Measurements from ENCODE around the gene ADARB1. TPM values are rescaled to one million over a fixed set of nuclear protein-coding genes. Genes with fewer than 3 reads are reported as not detected.

Gene ADARB1
- polyA plus RNA-seq, 1 donor (not counting 4 experiments of a cell fraction or from before 2014, with no cell fraction given) = 13.0 TPM

DNA sequence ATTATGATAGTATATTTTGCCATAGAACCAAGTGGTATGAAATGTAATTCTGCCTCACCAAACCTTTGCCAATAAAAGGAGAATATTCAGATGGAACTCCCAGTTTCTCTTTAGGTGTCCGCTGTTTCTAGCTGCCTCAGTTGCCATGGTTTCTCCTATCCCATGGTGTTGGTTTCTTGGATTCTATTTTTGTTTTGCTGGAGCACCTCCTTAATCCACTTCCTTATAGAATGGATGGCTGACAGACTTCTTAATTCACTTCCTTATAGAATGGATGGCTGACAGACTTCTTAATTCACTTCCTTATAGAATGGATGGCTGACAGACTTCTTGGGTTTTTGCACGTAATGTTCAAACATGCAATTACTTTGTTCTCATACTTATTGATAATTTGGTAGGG lies 43.7 kb downstream of the ADARB1 start:
- Histone ChIP-seq H3K4me3 (ENCODE audit: control insufficient read depth in 2 of 3, extremely low read depth in 1 of 3, insufficient read depth in 2 of 3, low read depth in 1 of 3, low read length in 3 of 3) (no peak overlapping the region), H3K4me2 (ENCODE audit: control insufficient read depth, extremely low read depth, insufficient read depth, low read depth, low read length) (no peak overlapping the region), H3K9ac (ENCODE audit: control insufficient read depth, extremely low read depth, insufficient read depth, low read length) (no peak overlapping the region), H3K79me2 (ENCODE audit: control insufficient read depth, insufficient read depth, low read length) (peaks cover 2% of the 10 kb centered on the region), H3K27ac (ENCODE audit: control insufficient read depth, insufficient read depth, low read length) (no peak overlapping the region), H3K4me1 (ENCODE audit: control insufficient read depth, extremely low read depth, insufficient read depth, low read length) (peaks cover 6% of the 10 kb centered on the region), H4K20me1 (ENCODE audit: control insufficient read depth, extremely low read depth, insufficient read depth, low read length) (peaks cover 3% of the 10 kb centered on the region), H3K9me3 (ENCODE audit: control insufficient read depth, low read depth, low read length) (no peaks in the 10 kb centered on the region), H2AFZ (ENCODE audit: control insufficient read depth, low read length) (no peak overlapping the region), H3K36me3 (ENCODE audit: control insufficient read depth in 2 of 2, extremely low read depth in 1 of 2, insufficient read depth in 2 of 2, low read length in 2 of 2) (peaks cover 0 to 9% of the 10 kb centered on the region in 2 experiments), H3K27me3 (ENCODE audit: control insufficient read depth, extremely low read depth, insufficient read depth, low read length) (no peaks in the 10 kb centered on the region), H3K9me1 (ENCODE audit: control insufficient read depth, extremely low read depth, insufficient read depth, low read length) (no peaks in the 10 kb centered on the region)
- DNase-seq (ENCODE audit: low read depth, low spot score) (no peak), FAIRE-seq (no peak)
- dilution Hi-C loops (cut with MboI; ENCODE audit: extremely low pct_ligation_motif_present, low sequenced_read_pairs) = no loop called here
- no peak for TF ChIP-seq EZH2 (IDR thresholded peaks at IDR 0.05; ENCODE audit: low read length)
- TF ChIP-seq, protein P1, sequence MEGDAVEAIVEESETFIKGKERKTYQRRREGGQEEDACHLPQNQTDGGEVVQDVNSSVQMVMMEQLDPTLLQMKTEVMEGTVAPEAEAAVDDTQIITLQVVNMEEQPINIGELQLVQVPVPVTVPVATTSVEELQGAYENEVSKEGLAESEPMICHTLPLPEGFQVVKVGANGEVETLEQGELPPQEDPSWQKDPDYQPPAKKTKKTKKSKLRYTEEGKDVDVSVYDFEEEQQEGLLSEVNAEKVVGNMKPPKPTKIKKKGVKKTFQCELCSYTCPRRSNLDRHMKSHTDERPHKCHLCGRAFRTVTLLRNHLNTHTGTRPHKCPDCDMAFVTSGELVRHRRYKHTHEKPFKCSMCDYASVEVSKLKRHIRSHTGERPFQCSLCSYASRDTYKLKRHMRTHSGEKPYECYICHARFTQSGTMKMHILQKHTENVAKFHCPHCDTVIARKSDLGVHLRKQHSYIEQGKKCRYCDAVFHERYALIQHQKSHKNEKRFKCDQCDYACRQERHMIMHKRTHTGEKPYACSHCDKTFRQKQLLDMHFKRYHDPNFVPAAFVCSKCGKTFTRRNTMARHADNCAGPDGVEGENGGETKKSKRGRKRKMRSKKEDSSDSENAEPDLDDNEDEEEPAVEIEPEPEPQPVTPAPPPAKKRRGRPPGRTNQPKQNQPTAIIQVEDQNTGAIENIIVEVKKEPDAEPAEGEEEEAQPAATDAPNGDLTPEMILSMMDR (optimal IDR thresholded peaks at IDR 0.05 in 1 of 3, IDR thresholded peaks at IDR 0.05 in 1 of 3, conservative IDR thresholded peaks at IDR 0.05 in 1 of 3; ENCODE audit: extremely low read depth in 1 of 3, insufficient read depth in 2 of 3, low read length in 3 of 3) = no peak

DNA sequence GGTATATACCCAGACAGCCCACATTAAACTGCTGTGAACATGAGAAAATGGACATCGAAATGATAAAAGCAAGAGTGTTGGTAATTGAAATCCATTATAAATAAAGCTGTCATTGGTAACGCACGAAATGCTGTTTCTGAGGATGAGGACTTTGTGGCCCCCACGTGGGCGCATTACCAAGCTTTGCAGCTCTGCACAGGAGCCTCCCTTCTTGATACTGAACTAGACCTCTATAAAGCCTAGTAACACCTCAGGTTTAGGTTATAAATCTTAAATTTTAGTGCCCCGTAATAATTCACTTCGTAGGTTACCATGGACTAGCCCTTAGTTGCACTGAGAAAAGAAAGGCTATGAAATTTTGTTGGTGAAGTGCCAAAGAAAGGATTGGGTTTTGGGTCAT lies 45.4 kb downstream of the ADARB1 start:
- Histone ChIP-seq H3K79me2 (ENCODE audit: control insufficient read depth, insufficient read depth, low read length) (peaks cover 3% of the 10 kb centered on the region), H3K27me3 (ENCODE audit: control insufficient read depth, extremely low read depth, insufficient read depth, low read length) (no peaks in the 10 kb centered on the region), H3K4me1 (ENCODE audit: control insufficient read depth, extremely low read depth, insufficient read depth, low read length) (peaks cover 6% of the 10 kb centered on the region), H4K20me1 (ENCODE audit: control insufficient read depth, extremely low read depth, insufficient read depth, low read length) (peaks cover 3% of the 10 kb centered on the region), H2AFZ (ENCODE audit: control insufficient read depth, low read length) (no peak overlapping the region), H3K4me3 (ENCODE audit: control insufficient read depth in 2 of 3, extremely low read depth in 1 of 3, insufficient read depth in 2 of 3, low read depth in 1 of 3, low read length in 3 of 3) (no peak overlapping the region), H3K27ac (ENCODE audit: control insufficient read depth, insufficient read depth, low read length) (no peak overlapping the region), H3K4me2 (ENCODE audit: control insufficient read depth, extremely low read depth, insufficient read depth, low read depth, low read length) (no peak overlapping the region), H3K36me3 (ENCODE audit: control insufficient read depth in 2 of 2, extremely low read depth in 1 of 2, insufficient read depth in 2 of 2, low read length in 2 of 2) (peaks cover 0 to 9% of the 10 kb centered on the region in 2 experiments), H3K9me1 (ENCODE audit: control insufficient read depth, extremely low read depth, insufficient read depth, low read length) (no peaks in the 10 kb centered on the region), H3K9me3 (ENCODE audit: control insufficient read depth, low read depth, low read length) (no peaks in the 10 kb centered on the region), H3K9ac (ENCODE audit: control insufficient read depth, extremely low read depth, insufficient read depth, low read length) (no peak overlapping the region)
- DNase-seq (ENCODE audit: low read depth, low spot score) (no peak), FAIRE-seq (no peak)
- dilution Hi-C loops (cut with MboI; ENCODE audit: extremely low pct_ligation_motif_present, low sequenced_read_pairs) = no loop called here
- TF ChIP-seq, protein P1 (optimal IDR thresholded peaks at IDR 0.05 in 1 of 3, IDR thresholded peaks at IDR 0.05 in 1 of 3, conservative IDR thresholded peaks at IDR 0.05 in 1 of 3; ENCODE audit: extremely low read depth in 1 of 3, insufficient read depth in 2 of 3, low read length in 3 of 3) = no peak
- TF ChIP-seq EZH2 (IDR thresholded peaks at IDR 0.05; ENCODE audit: low read length) = no peak
